GM18511 (cell line): ENCODE results near the gene GAS6.

Experiments
- ATAC-seq: cut with Tn5 transposase; IDR thresholded peaks from one replicate; pipeline ENCODE4 v1.9.1; 2021; ENCODE audit warnings: mild to moderate bottlenecking, moderate library complexity; ENCODE audit not compliant: unreplicated experiment

The GAS6 gene

GRCh38 chr13:113812178-113813040 lies 51.5 kb downstream of the GAS6 start:
- ATAC-seq, result no peak

- no peak for ATAC-seq
Observed at GRCh38 chr13:113811081-113811928, 52.6 kb downstream of the GAS6 start.

GRCh38 chr13:113810640-113811039 lies 53.2 kb downstream of the GAS6 start:
- ATAC-seq, result no peak

- no peak for ATAC-seq
Observed at GRCh38 chr13:113809934-113810333, 53.9 kb downstream of the GAS6 start.

- ATAC-seq, result no peak
Observed at GRCh38 chr13:113808058-113808834, 55.6 kb downstream of the GAS6 start.

- no peak for ATAC-seq
Observed at GRCh38 chr13:113806526-113806925, 57.4 kb downstream of the GAS6 start.

- no peak for ATAC-seq
Observed at GRCh38 chr13:113806104-113806471, 57.8 kb downstream of the GAS6 start.

GRCh38 chr13:113805431-113806103 lies 58.3 kb downstream of the GAS6 start:
- no peak for ATAC-seq

GRCh38 chr13:113804703-113805430 lies 59.0 kb downstream of the GAS6 start:
- no peak for ATAC-seq

- ATAC-seq, result no peak
Observed at GRCh38 chr13:113804017-113804702, 59.7 kb downstream of the GAS6 start.

GRCh38 chr13:113803409-113804016 lies 60.4 kb downstream of the GAS6 start:
- no peak for ATAC-seq

- ATAC-seq, result no peak
Observed at GRCh38 chr13:113802761-113803160, 61.1 kb downstream of the GAS6 start.

GRCh38 chr13:113802090-113802531 lies 61.8 kb downstream of the GAS6 start:
- no peak for ATAC-seq

- ATAC-seq, result no peak
Observed at GRCh38 chr13:113801289-113801961, 62.5 kb downstream of the GAS6 start.

- ATAC-seq, result no peak
Observed at GRCh38 chr13:113800576-113800926, 63.3 kb downstream of the GAS6 start.

- no peak for ATAC-seq
Observed at GRCh38 chr13:113798200-113798811, 65.6 kb downstream of the GAS6 start.

- ATAC-seq, result no peak
Observed at GRCh38 chr13:113796964-113797676, 66.8 kb downstream of the GAS6 start.
